UCSD-AML1 (cell line): Measurements from ENCODE around the gene PCDHGA1.
"Not testable (repeated sequence)": the region's sequence is repeated elsewhere in the genome, so short reads cannot be mapped to it uniquely, and the experiment has no call there.

ENCODE experiments used
- DNase-seq: peaks from one replicate; lab custom pipeline; 2025; ENCODE audit not compliant: unreplicated experiment; lab: John Stamatoyannopoulos, UW

The PCDHGA1 gene

GRCh38 chr5:141346017-141346416 is 15.7 kb downstream of the PCDHGA1 start:
- not testable (repeated sequence) for DNase-seq

GRCh38 chr5:141349917-141350619 is 19.8 kb downstream of the PCDHGA1 start, which contains the start of gene PCDHGB1:
PCDHGB1 (plus strand) TSS chr5:141350099; CDS start chr5:141350261, 162 bp downstream.
- DNase-seq: peak; percentile 16

GRCh38 chr5:141351591-141351990 is 21.3 kb downstream of the PCDHGA1 start:
- DNase-seq: no peak

- no peak for DNase-seq
These were observed 24.7 kb downstream of the PCDHGA1 start, which contains the start of gene PCDHGA4 for GRCh38 chr5:141354900-141355469. PCDHGA4 (plus strand) TSS chr5:141355021; CDS start chr5:141355108, 87 bp downstream.

GRCh38 chr5:141355641-141356040 is 25.3 kb downstream of the PCDHGA1 start:
- no peak for DNase-seq

- DNase-seq: no peak
These were observed 25.8 kb downstream of the PCDHGA1 start for GRCh38 chr5:141356133-141356532.

GRCh38 chr5:141356950-141357349 is 26.6 kb downstream of the PCDHGA1 start:
- DNase-seq: no peak

- peak; percentile 40 for DNase-seq
These were observed 29.6 kb downstream of the PCDHGA1 start, which contains the start of gene PCDHGB2 for GRCh38 chr5:141359790-141360426. PCDHGB2 (plus strand) TSS chr5:141359994; CDS start chr5:141360136, 142 bp downstream.

- no peak for DNase-seq
These were observed 30.4 kb downstream of the PCDHGA1 start for GRCh38 chr5:141360685-141361084.

- DNase-seq: no peak
These were observed 32.4 kb downstream of the PCDHGA1 start for GRCh38 chr5:141362719-141363118.

- no peak for DNase-seq
These were observed 33.8 kb downstream of the PCDHGA1 start, which contains the start of gene PCDHGA5 for GRCh38 chr5:141363952-141364660. PCDHGA5 (plus strand) TSS chr5:141364162; CDS start chr5:141364331, 169 bp downstream.

- DNase-seq: no peak
These were observed 35.9 kb downstream of the PCDHGA1 start for GRCh38 chr5:141366016-141366896.

GRCh38 chr5:141369994-141370848 is 39.9 kb downstream of the PCDHGA1 start, which contains the start of gene PCDHGB3:
PCDHGB3 (plus strand) TSS chr5:141370242; CDS start chr5:141370395, 153 bp downstream.
- peak; percentile 30 for DNase-seq

- DNase-seq: no peak
These were observed 41.5 kb downstream of the PCDHGA1 start for GRCh38 chr5:141371572-141372475.

GRCh38 chr5:141373673-141374317 is 43.5 kb downstream of the PCDHGA1 start, which contains the start of gene PCDHGA6:
PCDHGA6 (plus strand) TSS chr5:141373891; CDS start chr5:141374084, 193 bp downstream.
- no peak for DNase-seq

GRCh38 chr5:141374627-141375026 is 44.3 kb downstream of the PCDHGA1 start:
- DNase-seq: no peak

GRCh38 chr5:141375444-141376155 is 45.3 kb downstream of the PCDHGA1 start:
- DNase-seq: not testable (repeated sequence)
